Sigmoid colon (tissue), 7 donors: ENCODE results near the gene DISP2. TPM values are rescaled to one million over a fixed set of nuclear protein-coding genes. Genes with fewer than 3 reads are reported as not detected.

Experiments used
- DNase-seq: peaks from one replicate; pipeline ENCODE4 v3.0.0-alpha.2; 2019
- H3K27ac ChIP-seq, 4 donors: fragments of 200-600 bp; sonication (generic); one replicate each; pipeline ENCODE4 v1.5.1; 2016 to 2019; ENCODE audit warnings: mild to moderate bottlenecking in 1 of 4
- H3K27me3 ChIP-seq, 3 donors: fragments of 200-600 bp; sonication (generic); one replicate each; pipeline ENCODE4 v1.5.1; 2019; ENCODE audit warnings: mild to moderate bottlenecking in 1 of 3
- H3K36me3 ChIP-seq, 4 donors: fragments of 200-600 bp; sonication (generic); one replicate each; pipeline ENCODE4 v1.5.1; 2016 to 2019
- H3K4me1 ChIP-seq, 4 donors: fragments of 200-600 bp; sonication (generic); one replicate each; pipeline ENCODE4 v1.5.1; 2017 to 2019
- H3K4me3 ChIP-seq, 4 donors: fragments of 200-600 bp; sonication (generic); one replicate each; pipeline ENCODE4 v1.5.1; 2017 to 2019; ENCODE audit warnings: mild to moderate bottlenecking in 2 of 4, moderate library complexity in 1 of 4
- H3K9me3 ChIP-seq, 4 donors: fragments of 200-600 bp in 3 of 4; sonication (generic) in 3 of 4; one replicate each; pipeline versions ENCODE4 v1.5.1 to v1.6.1; 2013 to 2019
- EP300 ChIP-seq, 4 donors: sonication (generic); formaldehyde crosslinking; IDR thresholded peaks; one replicate each; pipeline ENCODE4 v1.6.1; 2017; ENCODE audit warnings: antibody characterized with exemption in 4 of 4
- POLR2A ChIP-seq, 2 donors: fragments of 450-650 bp; IDR thresholded peaks; one replicate each; pipeline ENCODE4 v1.6.1; 2016; ENCODE audit warnings: antibody characterized with exemption in 2 of 2, mild to moderate bottlenecking in 2 of 2, moderate library complexity in 2 of 2
- POLR2AphosphoS5 ChIP-seq, 4 donors: sonication (generic); formaldehyde crosslinking; IDR thresholded peaks; one replicate each; pipeline ENCODE4 v1.6.1; 2017; ENCODE audit warnings: antibody characterized with exemption in 4 of 4
- WGBS, 2 donors: extraction: QIAGEN DNeasy Blood & Tissue Kit; methylation state at CpG; one replicate each; pipeline ENCODE4 v1.1.7; 2013; 5-methylcytosine and 5-hydroxymethylcytosine counted together
- intact Hi-C: fragments of 100-400 bp; cut with DNase I; formaldehyde crosslinking; loops from one replicate; pipeline ENCODE4 v1.15.1; 2023
- polyA plus RNA-seq, 3 donors: library from polyadenylated mRNA; stranded (reverse); fragments of 200-250 nt; gene quantifications; one replicate each; pipeline ENCODE4 v1.2.3, GENCODE V29; 2013
- total RNA-seq, 4 donors: library from RNA; depleted of rRNA; stranded (reverse); fragments of >200 nt; gene quantifications; one replicate each; pipeline ENCODE4 v1.1.0, GENCODE V29; 2016
- TF ChIP-seq, protein P1 (sequence below), 4 experiments: fragments of 450-650 bp in 3 of 4; fragments of 200-600 bp in 1 of 4; IDR thresholded peaks; one replicate each; pipeline ENCODE4 v1.5.1; 2016 to 2019; ENCODE audit warnings: antibody characterized with exemption in 4 of 4, mild to moderate bottlenecking in 3 of 4, moderate library complexity in 2 of 4
- donor health status: healthy with polysubstance abuse.
- donor health status: Bipolar disorder and iron deficiency.
- donor health status: healthy.

The DISP2 gene
- total and polyA plus RNA-seq, 7 donors: 0.16 to 3.0 (median 1.1) TPM

DNA sequence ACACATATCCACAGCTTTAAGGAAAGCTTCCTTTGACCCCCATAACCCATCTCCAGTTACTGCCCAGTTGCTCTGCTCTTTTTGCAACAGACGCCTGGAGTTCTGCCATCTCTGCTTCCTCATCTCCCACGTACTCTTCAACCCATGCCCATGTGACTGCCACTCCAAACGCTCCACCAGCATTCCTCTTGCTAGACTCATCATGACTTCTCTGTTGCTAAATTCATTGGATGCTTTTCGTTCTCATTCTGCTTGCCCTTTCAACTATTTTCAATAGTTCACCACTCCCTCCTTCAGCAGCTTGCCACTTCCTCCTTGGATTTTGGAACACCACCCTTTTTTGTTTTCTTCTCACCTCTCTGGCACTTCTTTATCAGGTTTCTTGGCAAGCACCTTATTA, 21.8 kb downstream of the DISP2 start:
- Histone ChIP-seq H3K36me3 (no peaks in the 10 kb centered on the region), H3K4me3 (no peak overlapping the region), H3K27me3 (no peaks in the 10 kb centered on the region), H3K27ac (peak overlapping the region in 3 of 4 donors; percentile 1 to 59 (median 50)), H3K9me3 (no peaks in the 10 kb centered on the region), H3K4me1 (peaks cover 0 to 28% (median 18%) of the 10 kb centered on the region in 4 donors)
- WGBS, 2 donors: 12 to 42% methylated on average over 4 of the region's 4 CpGs
- DNase-seq: peak; percentile 75
- TF ChIP-seq POLR2AphosphoS5 (IDR thresholded peaks at IDR 0.05) (peak in 1 of 4 donors; percentile 23), EP300 (IDR thresholded peaks at IDR 0.05) (no peak), POLR2A (IDR thresholded peaks at IDR 0.05) (no peak)
- TF ChIP-seq, protein P1, sequence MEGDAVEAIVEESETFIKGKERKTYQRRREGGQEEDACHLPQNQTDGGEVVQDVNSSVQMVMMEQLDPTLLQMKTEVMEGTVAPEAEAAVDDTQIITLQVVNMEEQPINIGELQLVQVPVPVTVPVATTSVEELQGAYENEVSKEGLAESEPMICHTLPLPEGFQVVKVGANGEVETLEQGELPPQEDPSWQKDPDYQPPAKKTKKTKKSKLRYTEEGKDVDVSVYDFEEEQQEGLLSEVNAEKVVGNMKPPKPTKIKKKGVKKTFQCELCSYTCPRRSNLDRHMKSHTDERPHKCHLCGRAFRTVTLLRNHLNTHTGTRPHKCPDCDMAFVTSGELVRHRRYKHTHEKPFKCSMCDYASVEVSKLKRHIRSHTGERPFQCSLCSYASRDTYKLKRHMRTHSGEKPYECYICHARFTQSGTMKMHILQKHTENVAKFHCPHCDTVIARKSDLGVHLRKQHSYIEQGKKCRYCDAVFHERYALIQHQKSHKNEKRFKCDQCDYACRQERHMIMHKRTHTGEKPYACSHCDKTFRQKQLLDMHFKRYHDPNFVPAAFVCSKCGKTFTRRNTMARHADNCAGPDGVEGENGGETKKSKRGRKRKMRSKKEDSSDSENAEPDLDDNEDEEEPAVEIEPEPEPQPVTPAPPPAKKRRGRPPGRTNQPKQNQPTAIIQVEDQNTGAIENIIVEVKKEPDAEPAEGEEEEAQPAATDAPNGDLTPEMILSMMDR (IDR thresholded peaks at IDR 0.05): no peak
- intact Hi-C loops: no loop called here

DNA sequence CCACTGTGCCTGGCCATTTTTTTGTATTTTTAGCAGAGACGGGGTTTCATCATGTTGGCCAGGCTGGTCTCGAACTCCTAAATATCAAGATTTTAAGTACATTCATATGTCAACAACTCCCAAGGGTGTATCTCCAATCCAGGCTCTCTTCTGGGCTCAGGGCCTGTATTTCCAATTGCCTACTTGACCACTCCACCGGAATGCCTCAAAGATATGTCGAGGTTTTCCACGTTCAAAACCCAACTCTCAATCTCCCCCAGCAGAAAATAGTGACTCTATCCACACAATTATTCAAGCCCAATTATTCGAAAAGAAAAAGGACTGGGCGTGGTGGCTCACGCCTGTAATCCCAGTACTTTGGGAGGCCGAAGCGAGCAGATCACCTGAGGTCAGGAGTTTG, 22.6 kb downstream of the DISP2 start:
- no peaks in the 10 kb centered on the region for H3K9me3 ChIP-seq
- H3K27ac ChIP-seq: peak overlapping the region in 2 of 4 donors; percentile 50 to 59
- H3K4me1 ChIP-seq: peaks cover 0 to 28% (median 18%) of the 10 kb centered on the region in 4 donors
- H3K4me3 ChIP-seq: no peak overlapping the region
- DNase-seq: no peak
- TF ChIP-seq POLR2AphosphoS5 (IDR thresholded peaks at IDR 0.05) (no peak), EP300 (IDR thresholded peaks at IDR 0.05) (no peak), POLR2A (IDR thresholded peaks at IDR 0.05) (no peak)
- TF ChIP-seq, protein P1 (IDR thresholded peaks at IDR 0.05): no peak
- 96% methylated on average over 10 of the region's 10 CpGs for WGBS, 2 donors
- no peaks in the 10 kb centered on the region for H3K27me3 ChIP-seq
- intact Hi-C loops: no loop called here
- H3K36me3 ChIP-seq: no peaks in the 10 kb centered on the region

DNA sequence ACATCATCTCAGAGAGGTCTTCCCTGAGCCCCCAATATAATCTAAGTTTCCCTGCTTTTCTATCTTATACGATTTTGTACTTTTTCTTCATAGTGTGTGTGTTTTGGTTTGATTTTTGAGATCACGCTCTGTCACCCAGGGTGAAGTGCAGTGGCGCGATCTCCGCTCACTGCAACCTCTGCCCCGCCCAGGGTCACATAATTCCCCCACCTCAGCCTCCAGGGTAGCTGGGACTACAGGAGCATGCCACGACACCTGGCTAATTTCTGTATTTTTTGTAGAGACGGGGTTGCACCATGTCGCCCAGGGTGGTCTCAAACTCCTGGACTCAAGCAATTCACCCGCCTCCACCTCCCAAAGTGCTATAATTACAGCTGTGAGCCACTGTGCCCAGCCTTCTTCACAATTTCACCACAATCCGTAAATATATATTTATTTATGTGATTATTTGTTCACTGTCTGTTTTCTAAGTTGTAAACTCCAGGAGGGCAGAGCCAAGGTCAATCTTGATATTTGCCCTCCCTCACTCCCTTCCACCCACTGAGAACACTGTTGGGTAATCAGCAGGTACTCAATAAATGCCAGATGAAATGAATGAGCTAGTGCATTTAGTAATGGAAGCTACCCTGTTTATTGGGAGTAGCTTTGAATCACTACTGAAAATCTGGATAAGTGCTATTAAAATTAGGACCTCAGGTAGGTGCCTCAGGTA, 24.0 kb downstream of the DISP2 start:
- no peak for DNase-seq
- H3K9me3 ChIP-seq: no peaks in the 10 kb centered on the region
- intact Hi-C loops: no loop called here
- TF ChIP-seq EP300 (IDR thresholded peaks at IDR 0.05) (no peak), POLR2AphosphoS5 (IDR thresholded peaks at IDR 0.05) (no peak), POLR2A (IDR thresholded peaks at IDR 0.05) (no peak)
- TF ChIP-seq, protein P1 (IDR thresholded peaks at IDR 0.05): no peak
- peaks cover 0 to 7% (median 4%) of the 10 kb centered on the region in 4 donors for H3K36me3 ChIP-seq
- no peak overlapping the region for H3K4me3 ChIP-seq
- peaks cover 0 to 28% (median 18%) of the 10 kb centered on the region in 4 donors for H3K4me1 ChIP-seq
- no peaks in the 10 kb centered on the region for H3K27me3 ChIP-seq
- H3K27ac ChIP-seq: no peak overlapping the region
- 85 to 93% methylated on average over 11 of the region's 11 CpGs for WGBS, 2 donors

DNA sequence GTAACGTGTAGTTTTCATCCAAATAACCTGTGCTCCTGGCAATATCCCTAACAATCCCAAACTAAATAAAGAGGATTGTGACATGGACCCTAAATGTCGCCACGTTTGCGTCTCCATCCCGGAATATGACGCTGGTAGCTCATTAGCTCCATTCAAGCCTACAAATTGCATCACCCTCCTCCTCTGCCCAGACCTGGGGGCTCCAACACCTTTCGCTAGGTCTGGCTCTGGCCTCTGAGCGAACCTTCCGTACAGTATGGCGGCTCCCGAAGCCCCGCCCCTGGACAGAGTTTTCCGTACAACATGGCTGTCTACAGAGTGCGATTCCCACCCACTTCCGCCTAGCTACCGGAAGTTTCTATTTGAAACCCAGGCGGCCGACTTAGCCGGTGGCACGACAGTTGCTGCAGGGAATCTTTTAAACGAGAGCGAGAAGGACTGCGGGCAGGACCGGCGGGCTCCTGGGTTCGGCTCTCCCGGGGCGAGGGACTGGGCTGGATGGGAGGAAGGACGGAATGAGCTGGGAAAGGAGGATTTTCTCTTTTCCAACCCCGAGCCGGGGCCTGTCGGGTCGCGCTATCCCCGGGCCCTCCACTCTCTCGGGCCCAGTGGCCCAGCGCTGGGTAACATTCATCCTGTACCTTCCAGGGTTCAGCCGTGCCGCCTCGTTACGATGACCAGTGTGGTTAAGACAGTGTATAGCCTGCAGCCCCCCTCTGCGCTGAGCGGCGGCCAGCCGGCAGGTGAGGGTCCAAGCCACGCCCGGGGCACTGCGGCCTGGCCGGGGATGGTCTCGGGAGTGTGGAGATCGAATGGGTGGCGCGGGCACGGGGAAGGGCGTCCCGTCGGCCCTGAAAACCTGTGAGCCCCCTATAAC, 24.8 kb downstream of the DISP2 start, which contains the start of gene KNSTRN:
KNSTRN (plus strand) TSS at position 142 of the 877 bp plus-strand sequence; CDS start at position 257, 115 bp downstream.
- no peaks in the 10 kb centered on the region for H3K27me3 ChIP-seq
- no peaks in the 10 kb centered on the region for H3K9me3 ChIP-seq
- peaks cover 0 to 28% (median 18%) of the 10 kb centered on the region in 4 donors for H3K4me1 ChIP-seq
- TF ChIP-seq POLR2A (IDR thresholded peaks at IDR 0.05) (no peak), EP300 (IDR thresholded peaks at IDR 0.05) (no peak), POLR2AphosphoS5 (IDR thresholded peaks at IDR 0.05) (peak in 3 of 4 donors; percentile 31 to 45 (median 34))
- WGBS, 2 donors: 6 to 7% methylated on average over 57 of the region's 57 CpGs
- H3K36me3 ChIP-seq: peaks cover 0 to 11% (median 6%) of the 10 kb centered on the region in 4 donors
- H3K27ac ChIP-seq: peak within 1 kb of the TSS in 3 of 4 donors; percentile 50 to 72 (median 61)
- intact Hi-C loops: no loop called here
- peak; percentile 95 for DNase-seq
- H3K4me3 ChIP-seq: peak within 1 kb of the TSS; percentile 61 to 88 (median 78)

DNA sequence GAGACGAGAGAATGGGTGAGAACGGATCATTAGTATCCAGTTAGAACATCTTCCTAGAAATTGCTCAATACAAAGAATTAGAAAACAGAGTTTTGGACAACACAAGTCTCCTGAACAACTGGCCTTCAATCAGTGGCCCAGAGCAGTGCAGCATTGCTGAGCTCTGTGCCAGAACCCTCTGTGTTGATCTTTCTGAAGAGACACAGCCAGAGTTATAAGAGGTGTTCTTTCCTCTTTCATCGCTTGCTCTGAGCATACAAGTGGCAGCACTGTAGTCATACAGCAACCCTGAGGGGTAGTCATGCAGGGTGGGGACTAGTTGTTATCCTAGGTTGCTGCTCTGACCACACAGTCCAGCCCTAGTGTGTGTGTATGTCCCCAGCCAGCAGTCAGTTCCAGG, 28.5 kb downstream of the DISP2 start:
- intact Hi-C loops: no loop called here
- WGBS, 2 donors: 96% methylated on average over 3 of the region's 3 CpGs
- H3K27me3 ChIP-seq: no peaks in the 10 kb centered on the region
- H3K36me3 ChIP-seq: peaks cover 4 to 37% (median 9%) of the 10 kb centered on the region in 4 donors
- no peak overlapping the region for H3K4me3 ChIP-seq
- TF ChIP-seq POLR2AphosphoS5 (IDR thresholded peaks at IDR 0.05): no peak
- TF ChIP-seq, protein P1 (IDR thresholded peaks at IDR 0.05): no peak
- no peak for TF ChIP-seq POLR2A (IDR thresholded peaks at IDR 0.05)
- TF ChIP-seq EP300 (IDR thresholded peaks at IDR 0.05): no peak
- H3K27ac ChIP-seq: no peak overlapping the region
- H3K9me3 ChIP-seq: no peaks in the 10 kb centered on the region
- DNase-seq: no peak
- H3K4me1 ChIP-seq: peaks cover 0 to 16% (median 9%) of the 10 kb centered on the region in 4 donors
